ENCODE results near the gene PAN3. TPM values are rescaled to one million over a fixed set of nuclear protein-coding genes. Genes with fewer than 3 reads are reported as not detected.

PAN3 gene
- total RNA-seq, 1 donor from 2014 or later = 33.6 TPM

DNA sequence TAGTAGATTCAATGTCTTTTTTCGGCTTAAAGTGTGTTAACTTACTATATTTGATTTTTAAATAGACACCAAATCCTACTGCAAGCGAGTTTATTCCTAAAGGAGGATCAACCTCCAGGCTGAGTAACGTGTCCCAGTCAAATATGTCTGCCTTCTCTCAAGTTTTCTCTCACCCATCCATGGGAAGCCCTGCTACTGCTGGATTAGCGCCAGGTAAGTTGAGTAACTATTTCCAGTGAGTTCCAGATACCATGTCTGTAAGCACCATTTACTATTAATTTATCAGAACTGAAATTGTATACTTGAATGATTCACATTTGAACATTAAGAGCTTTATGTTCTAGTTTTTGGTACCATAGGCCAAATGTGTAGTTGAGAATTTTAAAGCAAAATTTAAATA, 81.8 kb downstream of the PAN3 start:
- H3K27ac Mint-ChIP-seq (ENCODE audit: unreplicated experiment) = no peak overlapping the region
- no peaks in the 10 kb centered on the region for H3K4me1 Mint-ChIP-seq
- H3K9me3 Mint-ChIP-seq = no peaks in the 10 kb centered on the region
- no peak for DNase-seq (ENCODE audit: low read depth, low spot score)
- no peak overlapping the region for H3K4me3 Mint-ChIP-seq
- no peaks in the 10 kb centered on the region for H3K36me3 Mint-ChIP-seq (ENCODE audit: low read depth)
- H3K27me3 Mint-ChIP-seq (ENCODE audit: low read depth) = no peaks in the 10 kb centered on the region
- TF ChIP-seq, protein P1, sequence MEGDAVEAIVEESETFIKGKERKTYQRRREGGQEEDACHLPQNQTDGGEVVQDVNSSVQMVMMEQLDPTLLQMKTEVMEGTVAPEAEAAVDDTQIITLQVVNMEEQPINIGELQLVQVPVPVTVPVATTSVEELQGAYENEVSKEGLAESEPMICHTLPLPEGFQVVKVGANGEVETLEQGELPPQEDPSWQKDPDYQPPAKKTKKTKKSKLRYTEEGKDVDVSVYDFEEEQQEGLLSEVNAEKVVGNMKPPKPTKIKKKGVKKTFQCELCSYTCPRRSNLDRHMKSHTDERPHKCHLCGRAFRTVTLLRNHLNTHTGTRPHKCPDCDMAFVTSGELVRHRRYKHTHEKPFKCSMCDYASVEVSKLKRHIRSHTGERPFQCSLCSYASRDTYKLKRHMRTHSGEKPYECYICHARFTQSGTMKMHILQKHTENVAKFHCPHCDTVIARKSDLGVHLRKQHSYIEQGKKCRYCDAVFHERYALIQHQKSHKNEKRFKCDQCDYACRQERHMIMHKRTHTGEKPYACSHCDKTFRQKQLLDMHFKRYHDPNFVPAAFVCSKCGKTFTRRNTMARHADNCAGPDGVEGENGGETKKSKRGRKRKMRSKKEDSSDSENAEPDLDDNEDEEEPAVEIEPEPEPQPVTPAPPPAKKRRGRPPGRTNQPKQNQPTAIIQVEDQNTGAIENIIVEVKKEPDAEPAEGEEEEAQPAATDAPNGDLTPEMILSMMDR (conservative IDR thresholded peaks at IDR 0.05) = no peak

DNA sequence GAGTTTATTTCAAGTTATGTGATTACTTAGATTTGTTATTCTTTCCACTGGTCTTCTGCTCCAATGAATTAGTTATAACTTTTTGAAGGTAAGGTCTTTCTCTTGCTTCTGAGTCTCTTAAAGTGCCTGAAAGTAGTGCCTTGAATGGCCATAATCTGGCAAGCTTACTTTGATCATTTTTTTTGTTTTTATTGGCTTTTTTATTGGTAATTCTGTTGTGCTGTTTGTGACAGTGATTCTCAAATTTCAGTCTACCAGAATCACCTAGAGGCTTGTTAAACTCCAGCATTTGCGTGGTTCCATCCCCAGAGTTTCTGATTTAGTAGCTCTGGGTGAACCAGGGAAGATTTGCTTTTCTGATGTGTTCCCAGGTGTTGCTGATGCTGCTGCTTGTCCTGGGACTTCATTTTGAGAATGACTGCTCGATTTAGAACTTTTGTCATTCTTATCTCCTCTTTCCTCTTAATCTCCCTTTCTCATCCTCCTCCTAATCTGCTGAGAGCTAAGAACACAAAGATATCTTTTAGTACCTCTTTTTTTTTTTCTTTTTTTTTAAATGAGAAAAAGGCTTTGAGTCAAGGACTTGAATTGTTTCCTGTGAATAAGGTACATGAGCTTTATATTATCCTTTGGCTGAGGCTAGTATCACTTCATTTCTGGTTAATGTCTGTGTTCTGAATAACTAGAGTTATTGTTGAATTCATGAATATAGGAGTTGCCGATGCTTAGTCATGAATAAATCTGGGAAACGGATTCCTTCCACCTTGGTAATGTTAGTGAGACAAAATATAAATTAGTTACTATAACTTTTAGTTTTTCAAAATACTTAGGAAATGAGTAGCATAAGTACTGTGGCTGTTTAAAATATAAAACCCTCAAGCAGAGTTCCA, 91.4 kb downstream of the PAN3 start:
- no peak overlapping the region for H3K27ac Mint-ChIP-seq (ENCODE audit: unreplicated experiment)
- H3K9me3 Mint-ChIP-seq = no peaks in the 10 kb centered on the region
- TF ChIP-seq, protein P1 (conservative IDR thresholded peaks at IDR 0.05) = no peak
- DNase-seq (ENCODE audit: low read depth, low spot score) = no peak
- H3K27me3 Mint-ChIP-seq (ENCODE audit: low read depth) = no peaks in the 10 kb centered on the region
- H3K4me3 Mint-ChIP-seq = no peak overlapping the region
- H3K36me3 Mint-ChIP-seq (ENCODE audit: low read depth) = no peaks in the 10 kb centered on the region
- no peaks in the 10 kb centered on the region for H3K4me1 Mint-ChIP-seq

DNA sequence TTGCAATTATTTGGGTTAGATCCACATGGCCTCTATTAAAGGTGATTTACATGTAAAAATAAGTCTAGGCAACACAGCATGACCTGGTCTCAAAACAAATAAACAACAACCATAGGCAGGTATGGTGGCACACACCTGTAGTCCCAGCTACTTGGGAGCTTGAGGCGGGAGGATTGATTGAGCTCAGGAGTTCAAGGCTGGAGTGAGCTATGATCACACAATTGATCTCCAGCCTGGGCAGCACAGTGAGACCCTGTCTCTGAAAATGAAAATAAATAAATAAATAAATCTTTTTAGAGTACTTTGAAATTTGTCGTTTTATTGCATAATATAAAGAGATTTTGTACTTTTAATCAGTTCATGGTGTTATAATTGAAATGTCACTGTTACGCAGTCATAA, 93.3 kb downstream of the PAN3 start:
- no peaks in the 10 kb centered on the region for H3K9me3 Mint-ChIP-seq
- DNase-seq (ENCODE audit: low read depth, low spot score) = no peak
- H3K4me1 Mint-ChIP-seq = no peaks in the 10 kb centered on the region
- H3K27ac Mint-ChIP-seq (ENCODE audit: unreplicated experiment) = no peak overlapping the region
- no peak overlapping the region for H3K4me3 Mint-ChIP-seq
- H3K36me3 Mint-ChIP-seq (ENCODE audit: low read depth) = no peaks in the 10 kb centered on the region
- H3K27me3 Mint-ChIP-seq (ENCODE audit: low read depth) = no peaks in the 10 kb centered on the region
- TF ChIP-seq, protein P1 (conservative IDR thresholded peaks at IDR 0.05) = no peak

DNA sequence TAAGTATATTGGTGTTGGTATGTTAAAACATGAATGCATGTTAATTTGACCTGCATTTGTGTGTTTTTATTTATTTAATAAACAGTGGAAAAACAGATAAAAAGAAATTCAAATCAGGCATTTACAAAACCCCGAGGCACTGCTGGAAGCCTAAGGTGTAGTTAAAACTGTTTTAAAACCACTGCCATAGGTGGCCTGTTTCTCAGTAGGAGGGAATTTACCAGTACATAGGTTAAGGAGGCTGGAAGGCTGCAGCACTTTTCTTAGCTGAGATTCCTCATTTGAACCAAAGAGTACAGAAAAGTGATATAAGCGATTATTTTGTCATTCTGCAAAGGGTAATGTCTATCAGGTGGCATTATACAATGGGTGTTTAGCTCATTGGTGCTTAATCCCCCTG, 99.6 kb downstream of the PAN3 start:
- Mint-ChIP-seq H3K9me3 (no peaks in the 10 kb centered on the region), H3K4me1 (no peaks in the 10 kb centered on the region), H3K4me3 (no peak overlapping the region), H3K27ac (ENCODE audit: unreplicated experiment) (no peak overlapping the region), H3K36me3 (ENCODE audit: low read depth) (peaks cover 6% of the 10 kb centered on the region), H3K27me3 (ENCODE audit: low read depth) (no peaks in the 10 kb centered on the region)
- no peak for DNase-seq (ENCODE audit: low read depth, low spot score)
- TF ChIP-seq, protein P1 (conservative IDR thresholded peaks at IDR 0.05) = no peak

DNA sequence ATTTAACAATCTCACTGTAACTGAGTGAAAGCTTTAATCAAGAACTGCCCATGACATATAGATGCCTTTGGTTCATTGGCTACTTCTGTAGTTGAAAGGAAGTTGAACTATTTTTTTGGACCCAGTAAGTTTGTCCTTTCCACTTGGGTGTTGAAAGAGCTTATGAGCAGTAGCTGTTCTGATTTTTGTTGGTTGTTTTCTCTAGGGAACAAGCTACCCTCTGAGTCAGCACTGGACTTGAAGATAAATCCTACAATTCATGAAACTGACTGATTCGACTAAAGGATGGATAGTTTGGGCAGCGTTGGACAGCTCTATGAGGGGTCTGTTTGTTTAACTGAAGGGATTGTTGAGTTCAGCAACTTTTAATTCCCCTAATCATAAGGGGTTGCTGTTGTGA, 101.0 kb downstream of the PAN3 start:
- H3K9me3 Mint-ChIP-seq = no peaks in the 10 kb centered on the region
- no peak overlapping the region for H3K4me3 Mint-ChIP-seq
- TF ChIP-seq, protein P1 (conservative IDR thresholded peaks at IDR 0.05) = no peak
- DNase-seq (ENCODE audit: low read depth, low spot score) = no peak
- H3K4me1 Mint-ChIP-seq = no peaks in the 10 kb centered on the region
- H3K36me3 Mint-ChIP-seq (ENCODE audit: low read depth) = peaks cover 6% of the 10 kb centered on the region
- H3K27ac Mint-ChIP-seq (ENCODE audit: unreplicated experiment) = no peak overlapping the region
- no peaks in the 10 kb centered on the region for H3K27me3 Mint-ChIP-seq (ENCODE audit: low read depth)

Data from neural crest cell (in vitro differentiated cells).